MCF 10A (cell line): ENCODE results near the gene EMX1. TPM values are rescaled to one million over a fixed set of nuclear protein-coding genes. Genes with fewer than 3 reads are reported as not detected.

Experiments
- BruUV-seq: library from RNA; stranded (reverse); fragments of 400-500 nt; replicated peaks from 2 replicates; lab custom pipeline; 2021; lab: Mats Ljungman, UMichigan
- CTCF ChIA-PET: fragments of 300-600 bp; sonication (Branson Sonifier 250); formaldehyde crosslinking; extraction: SDS; loops from one replicate; lab custom pipeline; 2021; ENCODE audit warnings: antibody characterized with exemption, inconsistent platforms; lab: Yijun Ruan, JAX
- POLR2A ChIA-PET: fragments of 300-600, 350-650 bp; sonication (Branson Sonifier 250); formaldehyde crosslinking; extraction: SDS; loops from one replicate; lab custom pipeline; 2020; ENCODE audit warnings: antibody characterized with exemption, inconsistent platforms; lab: Yijun Ruan, JAX
- DNase-seq: peaks from one replicate; pipeline ENCODE4 v3.0.0-alpha.2; 2018; ENCODE audit not compliant: unreplicated experiment
- H3K27ac Mint-ChIP-seq: one replicate; pipeline ENCODE4 v1.8.0; 2022; ENCODE audit warnings: mild to moderate bottlenecking, low read depth, mixed read lengths; ENCODE audit not compliant: unreplicated experiment
- H3K27me3 Mint-ChIP-seq: one replicate; pipeline ENCODE4 v1.8.0; 2022; ENCODE audit warnings: mixed read lengths; ENCODE audit not compliant: insufficient read depth, unreplicated experiment
- H3K36me3 Mint-ChIP-seq: one replicate; pipeline ENCODE4 v1.8.0; 2022; ENCODE audit warnings: mild to moderate bottlenecking, moderate library complexity, mixed read lengths; ENCODE audit not compliant: insufficient read depth, unreplicated experiment
- H3K4me1 Mint-ChIP-seq: one replicate; pipeline ENCODE4 v1.8.0; 2022; ENCODE audit warnings: mixed read lengths; ENCODE audit not compliant: insufficient read depth, unreplicated experiment
- H3K4me3 Mint-ChIP-seq: one replicate; pipeline ENCODE4 v1.8.0; 2022; ENCODE audit warnings: mild to moderate bottlenecking, moderate library complexity, mixed read lengths; ENCODE audit not compliant: unreplicated experiment
- H3K9me3 Mint-ChIP-seq: one replicate; pipeline ENCODE4 v1.8.0; 2022; ENCODE audit warnings: mixed read lengths; ENCODE audit not compliant: unreplicated experiment
- CTCF ChIP-seq: fragments of 200-600 bp; IDR thresholded peaks from one replicate; pipeline ENCODE4 v1.8.0; 2022; ENCODE audit warnings: antibody characterized with exemption, mild to moderate bottlenecking; ENCODE audit not compliant: unreplicated experiment
- intact Hi-C: fragments of 100-400 bp; cut with micrococcal nuclease; formaldehyde crosslinking; loops from 2 replicates; pipeline ENCODE4 v1.14.1; 2022
- total RNA-seq: library from RNA; stranded (reverse); gene quantifications from 2 replicates; pipeline ENCODE4 v1.2.3, GENCODE V29; 2022

The EMX1 gene
- total RNA-seq, 1 experiment from 2014 or later, result not detected

DNA sequence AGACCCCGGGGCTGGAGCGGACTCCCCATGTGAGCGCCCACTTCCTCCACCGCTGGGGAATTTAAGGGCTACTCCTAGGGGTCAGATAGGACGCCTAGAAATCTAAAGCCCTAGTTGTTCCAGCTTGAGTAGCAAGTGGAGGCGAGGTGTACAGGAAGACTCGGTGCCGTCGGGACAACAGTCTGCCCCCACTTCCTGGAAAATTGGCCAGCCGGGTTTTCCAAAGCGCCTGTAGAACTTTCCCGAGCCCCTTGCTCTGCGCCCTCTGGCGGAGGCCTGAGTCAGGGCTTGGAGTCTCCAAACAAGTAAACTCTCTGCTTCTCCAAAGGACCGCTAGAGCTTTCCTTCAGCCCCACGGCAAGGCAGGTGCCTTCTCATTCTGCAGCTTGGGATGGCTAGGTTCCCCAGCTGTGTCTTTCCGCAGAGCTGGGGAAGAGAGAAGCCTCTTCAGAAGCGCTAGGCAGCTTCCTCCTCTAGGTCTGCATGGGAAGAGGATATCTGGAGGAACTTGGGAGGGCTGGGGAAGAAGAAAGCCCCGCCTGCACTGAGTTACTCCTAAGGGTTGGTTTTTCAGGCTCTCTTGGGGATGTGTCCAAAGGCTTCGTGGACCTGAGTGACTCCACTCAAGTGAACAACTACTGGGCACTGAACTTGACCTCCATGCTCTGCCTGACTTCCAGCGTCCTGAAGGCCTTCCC, 29.4 kb upstream of the EMX1 start:
- H3K9me3 Mint-ChIP-seq, result no peaks in the 10 kb centered on the region
- peak; percentile 75 for TF ChIP-seq CTCF
- BruUV-seq, result no TSS peak
- H3K27me3 Mint-ChIP-seq, result no peaks in the 10 kb centered on the region
- CTCF ChIA-PET, result interaction anchor here (0.5 to 3.1 kb wide), 30 partner anchors 8 to 1341 kb away, joined by 3 to 45 read pairs (median 5); partner anchors contain the start of gene EMX1
- peak; percentile 92 for DNase-seq
- no peak overlapping the region for H3K27ac Mint-ChIP-seq
- intact Hi-C loops, result loop anchor here (1.0 to 5.0 kb wide), 2 partner anchors 117 to 1356 kb away; no protein-coding TSS in a partner anchor
- POLR2A ChIA-PET, result interaction anchor here (0.6 to 1.7 kb wide), 6 partner anchors 23 to 253 kb away, joined by 3 to 6 read pairs (median 4); partner anchors contain the start of genes EMX1 and RAB11FIP5
- peaks cover 9% of the 10 kb centered on the region for H3K36me3 Mint-ChIP-seq
- H3K4me1 Mint-ChIP-seq, result peaks cover 26% of the 10 kb centered on the region
- peak overlapping the region; percentile 75 for H3K4me3 Mint-ChIP-seq

DNA sequence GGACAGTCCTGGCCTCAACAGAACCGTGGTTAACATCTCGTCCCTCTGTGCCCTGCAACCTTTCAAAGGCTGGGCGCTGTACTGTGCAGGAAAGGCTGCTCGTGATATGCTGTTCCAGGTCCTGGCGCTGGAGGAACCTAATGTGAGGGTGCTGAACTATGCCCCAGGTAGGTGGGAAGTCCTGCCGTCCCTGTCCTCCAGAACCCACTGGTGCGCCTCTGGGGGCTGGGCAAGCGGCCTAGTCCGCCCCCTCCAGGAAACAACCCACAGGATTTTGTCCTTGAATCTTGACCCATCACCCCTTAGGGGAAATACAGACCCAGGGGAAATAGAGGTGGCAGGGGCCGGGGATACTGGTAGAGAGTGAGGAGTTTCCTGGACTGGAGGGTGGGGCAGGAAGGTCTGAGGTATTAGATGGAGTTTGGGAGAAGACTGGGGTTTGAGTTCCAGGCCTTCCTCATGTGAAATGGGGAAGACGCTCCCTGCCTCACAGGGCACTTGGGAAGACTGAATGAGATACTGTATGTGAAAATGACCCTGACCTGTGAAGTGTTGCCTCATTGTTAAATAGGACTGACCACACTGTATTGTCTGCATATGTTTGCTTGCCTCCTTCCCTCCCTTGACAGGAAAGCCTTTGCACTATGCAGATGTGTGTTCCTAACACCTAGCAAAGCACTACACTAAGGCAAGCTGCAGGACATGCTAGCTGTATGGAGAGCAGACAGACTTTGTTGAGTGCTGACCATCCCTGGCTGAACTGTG, 28.7 kb upstream of the EMX1 start:
- peaks cover 9% of the 10 kb centered on the region for H3K36me3 Mint-ChIP-seq
- BruUV-seq, result no TSS peak
- intact Hi-C loops, result loop anchor here (5.0 kb wide), 1 partner anchor 1356 kb away; no protein-coding TSS in a partner anchor
- H3K9me3 Mint-ChIP-seq, result no peaks in the 10 kb centered on the region
- no peak for TF ChIP-seq CTCF
- ChIA-PET POLR2A (no interaction called here), CTCF (interaction anchor here (0.5 to 3.1 kb wide), 19 partner anchors 8 to 1342 kb away, joined by 3 to 45 read pairs (median 5); partner anchors contain the start of gene EMX1)
- peaks cover 26% of the 10 kb centered on the region for H3K4me1 Mint-ChIP-seq
- H3K4me3 Mint-ChIP-seq, result peak overlapping the region; percentile 75
- DNase-seq, result no peak
- H3K27ac Mint-ChIP-seq, result no peak overlapping the region
- H3K27me3 Mint-ChIP-seq, result no peaks in the 10 kb centered on the region

- CTCF ChIA-PET, result interaction anchor here (0.7 to 6.4 kb wide), 4 partner anchors 21 to 228 kb away, joined by 3 to 90 read pairs (median 4); no protein-coding TSS in a partner anchor
- POLR2A ChIA-PET, result no interaction called here
- no peak for TF ChIP-seq CTCF
- no peaks in the 10 kb centered on the region for H3K9me3 Mint-ChIP-seq
- no TSS peak for BruUV-seq
- H3K4me1 Mint-ChIP-seq, result peaks cover 34% of the 10 kb centered on the region
- no peak overlapping the region for H3K27ac Mint-ChIP-seq
- peaks cover 9% of the 10 kb centered on the region for H3K36me3 Mint-ChIP-seq
- DNase-seq, result no peak
- no peak overlapping the region for H3K4me3 Mint-ChIP-seq
- intact Hi-C loops, result loop anchor here (5.0 kb wide), 2 partner anchors 182 to 1358 kb away; partner anchors contain the start of gene SFXN5
- H3K27me3 Mint-ChIP-seq, result no peaks in the 10 kb centered on the region
Measured at GRCh38 chr2:72889991-72890390, 27.3 kb upstream of the EMX1 start.
